ENCODE data around the gene CNTNAP5.

GRCh38 chr2:124048664-124049063 lies 23.6 kb downstream of the CNTNAP5 start:
- TF ChIP-seq EZH2 (IDR thresholded peaks at IDR 0.05; ENCODE audit: borderline replicate concordance) = no peak
- TF ChIP-seq, protein P1, sequence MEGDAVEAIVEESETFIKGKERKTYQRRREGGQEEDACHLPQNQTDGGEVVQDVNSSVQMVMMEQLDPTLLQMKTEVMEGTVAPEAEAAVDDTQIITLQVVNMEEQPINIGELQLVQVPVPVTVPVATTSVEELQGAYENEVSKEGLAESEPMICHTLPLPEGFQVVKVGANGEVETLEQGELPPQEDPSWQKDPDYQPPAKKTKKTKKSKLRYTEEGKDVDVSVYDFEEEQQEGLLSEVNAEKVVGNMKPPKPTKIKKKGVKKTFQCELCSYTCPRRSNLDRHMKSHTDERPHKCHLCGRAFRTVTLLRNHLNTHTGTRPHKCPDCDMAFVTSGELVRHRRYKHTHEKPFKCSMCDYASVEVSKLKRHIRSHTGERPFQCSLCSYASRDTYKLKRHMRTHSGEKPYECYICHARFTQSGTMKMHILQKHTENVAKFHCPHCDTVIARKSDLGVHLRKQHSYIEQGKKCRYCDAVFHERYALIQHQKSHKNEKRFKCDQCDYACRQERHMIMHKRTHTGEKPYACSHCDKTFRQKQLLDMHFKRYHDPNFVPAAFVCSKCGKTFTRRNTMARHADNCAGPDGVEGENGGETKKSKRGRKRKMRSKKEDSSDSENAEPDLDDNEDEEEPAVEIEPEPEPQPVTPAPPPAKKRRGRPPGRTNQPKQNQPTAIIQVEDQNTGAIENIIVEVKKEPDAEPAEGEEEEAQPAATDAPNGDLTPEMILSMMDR (IDR thresholded peaks at IDR 0.05; ENCODE audit: poor library complexity) = no peak
